HS-5 (cell line): ENCODE results near the gene H2AZ2.
"Not testable (repeated sequence)": the region's sequence is repeated elsewhere in the genome, so short reads cannot be mapped to it uniquely, and the experiment has no call there.

Source experiments
- DNase-seq: peaks from one replicate; pipeline ENCODE4 v3.0.0-alpha.2; 2012; ENCODE audit warnings: low read depth

The H2AZ2 gene

DNA sequence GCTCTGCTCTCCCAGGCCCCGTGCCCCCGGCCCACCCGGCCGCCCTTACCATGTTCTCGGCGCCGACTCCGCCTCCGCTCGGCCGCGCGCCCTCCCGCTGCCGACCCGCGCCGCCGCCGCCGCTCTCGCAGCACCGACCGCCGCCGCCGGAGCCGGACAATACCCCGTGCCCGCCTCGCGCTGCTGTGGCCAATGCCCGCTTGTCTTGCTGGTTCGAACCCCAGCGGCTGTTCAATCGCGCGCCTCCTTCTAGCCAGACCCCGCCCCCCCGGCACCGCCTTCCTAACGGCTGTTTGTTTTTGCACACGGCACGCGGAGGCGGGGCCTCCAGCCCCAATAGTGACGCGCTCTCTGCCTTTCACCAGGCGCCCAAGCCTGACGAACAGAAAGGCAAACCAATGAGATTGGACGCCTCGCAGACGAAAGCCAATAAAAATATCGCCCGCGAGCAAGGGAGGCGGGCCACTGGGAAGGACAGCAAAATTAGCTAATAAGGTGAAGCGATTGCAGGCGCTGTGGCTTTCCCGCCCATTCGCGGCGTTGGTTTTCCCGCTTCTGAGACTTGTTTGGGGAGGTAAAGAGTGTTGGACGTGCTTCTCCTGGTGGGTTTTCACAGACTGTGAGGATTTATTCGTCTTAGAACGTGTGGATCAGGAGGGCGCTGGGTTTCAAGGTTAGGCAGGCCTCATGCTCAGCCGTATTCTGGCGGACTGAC, at the start of gene H2AZ2:
TSS of gene H2AZ2 (minus strand) at position 168 of the 715 bp plus-strand sequence. CDS start at position 52, 116 bp downstream.
- DNase-seq: peak; percentile 100

DNA sequence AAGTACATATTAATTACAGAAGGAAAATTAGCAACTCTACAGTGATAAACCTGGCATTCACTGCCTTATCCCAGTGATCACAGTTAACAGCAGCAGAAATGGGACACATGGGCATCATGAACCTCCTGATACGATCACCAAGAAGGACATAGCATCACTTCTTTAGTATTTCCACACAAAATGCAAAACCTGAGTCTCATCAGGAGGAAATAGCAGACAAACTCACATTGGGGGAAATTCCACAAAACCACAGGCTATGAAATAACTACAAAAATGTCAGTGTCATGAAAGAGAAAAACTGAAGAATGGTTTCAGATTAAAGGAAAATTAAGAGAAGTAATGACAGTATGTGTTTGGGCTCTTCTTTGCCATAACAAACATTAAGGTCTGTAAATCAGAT, 49.4 kb upstream of the H2AZ2 start:
- DNase-seq: no peak

DNA sequence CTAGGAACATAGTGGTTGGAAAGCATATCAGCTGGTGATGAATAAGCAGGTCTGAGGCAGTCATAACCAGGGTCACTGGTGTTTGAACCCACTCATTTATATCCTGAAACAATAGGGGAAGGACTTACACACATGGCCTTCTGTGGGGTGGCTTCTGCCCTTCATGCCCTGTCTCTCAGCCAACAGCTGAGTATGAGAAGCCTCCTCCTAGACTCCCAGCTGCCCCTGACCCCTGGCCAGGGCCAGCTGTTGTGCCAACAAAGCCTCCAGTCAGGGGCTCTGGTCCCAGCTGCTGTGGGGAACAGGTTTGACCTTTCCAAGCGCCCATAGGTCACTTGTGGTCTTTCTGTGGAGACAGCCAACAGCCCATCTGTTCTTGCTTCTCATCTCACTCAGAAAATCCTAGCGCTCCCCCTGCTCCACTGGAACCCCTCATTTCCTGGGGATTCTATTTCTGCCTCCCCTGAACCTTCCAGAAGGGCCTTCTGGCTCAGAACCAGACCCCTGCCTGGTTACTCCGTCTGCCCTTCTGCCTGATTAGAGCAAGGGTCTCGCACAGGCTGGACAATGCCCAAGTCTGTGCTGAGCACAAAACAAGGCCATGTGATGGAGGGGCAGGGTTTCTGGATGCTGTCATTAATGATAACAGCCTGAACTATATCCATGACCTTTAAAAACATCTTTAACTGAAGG, 47.1 kb upstream of the H2AZ2 start:
- no peak for DNase-seq

DNA sequence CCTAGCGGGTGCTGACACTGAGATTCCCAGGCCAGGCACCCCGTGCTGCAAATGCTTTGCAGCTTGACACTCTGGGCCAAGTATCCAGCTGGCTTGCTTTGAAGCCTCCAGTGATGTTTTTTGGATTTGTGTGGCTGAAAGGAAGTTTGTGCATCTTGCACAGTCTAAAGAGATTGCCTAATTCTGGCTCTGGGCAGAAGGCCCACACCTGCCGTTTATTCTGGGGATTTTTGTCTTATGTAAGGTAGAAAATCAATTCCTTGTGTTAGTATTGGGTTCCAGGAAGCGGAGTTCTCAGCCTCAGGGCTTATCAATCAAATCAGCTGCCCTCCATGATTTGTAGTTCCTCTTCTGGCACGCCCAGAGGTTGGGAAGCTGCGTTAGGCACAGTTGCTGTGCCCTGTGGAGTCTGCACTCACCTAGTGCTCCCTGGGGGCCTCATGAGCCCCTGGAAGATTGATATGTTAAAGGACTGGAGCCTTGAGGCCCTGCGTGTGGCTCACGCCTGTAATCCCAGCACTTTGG, 45.9 kb upstream of the H2AZ2 start:
- DNase-seq: no peak

DNA sequence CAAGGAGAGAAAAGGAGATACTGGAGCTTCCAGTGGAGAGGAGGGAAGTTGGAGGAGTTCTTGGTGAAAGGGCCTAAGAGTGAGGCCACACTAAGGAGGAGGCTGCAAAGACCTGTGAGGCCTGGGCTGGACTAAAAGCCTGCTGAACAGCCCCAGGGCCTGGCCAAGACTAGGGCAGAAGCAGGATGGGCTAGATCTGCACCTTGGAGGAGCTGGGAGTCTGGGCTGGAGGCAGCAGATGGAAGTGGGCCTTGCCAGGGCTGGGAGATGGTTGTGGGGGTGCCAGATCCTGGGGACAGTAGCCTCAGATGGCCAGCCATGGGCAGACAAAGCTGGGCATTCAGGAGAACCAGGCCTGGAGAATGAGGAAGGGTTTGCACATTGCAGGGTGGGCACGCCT, 43.9 kb upstream of the H2AZ2 start:
- DNase-seq: no peak

DNA sequence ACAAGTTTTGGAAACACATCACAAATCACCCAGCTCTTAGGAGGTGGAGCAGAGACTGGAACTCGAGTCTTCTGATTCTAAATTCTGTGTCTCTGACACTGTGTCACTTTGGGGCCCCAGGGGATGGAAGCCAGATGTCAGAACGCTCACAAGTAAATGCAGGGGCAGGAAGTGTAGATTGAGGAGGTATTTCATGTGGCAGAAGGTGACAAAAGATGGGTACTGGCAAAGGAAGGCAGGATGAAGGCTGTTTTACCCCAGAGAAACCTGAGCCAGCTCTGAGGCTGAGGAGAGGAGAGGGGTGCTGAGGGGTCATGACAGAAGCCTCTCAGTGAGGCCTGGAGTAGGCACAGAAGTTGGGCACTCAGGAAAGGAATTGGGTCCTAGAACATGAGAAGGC, 43.5 kb upstream of the H2AZ2 start:
- no peak for DNase-seq

DNA sequence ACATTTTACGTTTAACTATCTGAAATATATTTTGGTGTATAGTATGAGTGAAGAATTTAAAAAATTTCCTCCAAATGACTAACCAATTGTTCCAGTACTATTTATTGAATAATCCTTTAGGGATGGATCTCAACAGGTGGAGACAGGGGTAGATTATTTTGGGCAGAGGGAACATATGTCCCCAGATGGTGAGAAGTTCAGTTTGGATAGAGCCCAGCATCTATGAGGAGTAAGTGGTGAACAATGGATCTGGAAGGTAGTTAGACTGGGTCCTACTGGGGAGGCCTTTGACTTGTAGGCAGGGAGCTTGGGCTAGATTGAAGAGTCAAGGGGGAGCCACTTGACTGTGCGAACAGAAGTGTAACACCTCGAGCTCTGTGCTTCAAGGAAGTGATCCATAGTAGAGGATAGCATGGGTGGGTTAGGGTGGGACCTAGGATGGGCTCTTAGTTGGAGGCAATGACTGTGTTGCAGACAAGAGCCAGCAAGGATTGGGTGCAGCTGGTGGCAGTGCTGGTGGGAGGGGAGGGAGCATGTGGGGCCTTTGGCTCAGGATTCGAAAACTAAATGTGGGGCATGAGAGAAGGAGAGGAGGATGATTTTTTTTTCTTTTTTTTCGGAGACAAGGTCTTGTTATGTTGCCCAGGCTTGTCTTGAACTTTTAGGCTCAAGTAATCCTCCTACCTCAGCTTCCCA, 41.3 kb upstream of the H2AZ2 start:
- DNase-seq: no peak

DNA sequence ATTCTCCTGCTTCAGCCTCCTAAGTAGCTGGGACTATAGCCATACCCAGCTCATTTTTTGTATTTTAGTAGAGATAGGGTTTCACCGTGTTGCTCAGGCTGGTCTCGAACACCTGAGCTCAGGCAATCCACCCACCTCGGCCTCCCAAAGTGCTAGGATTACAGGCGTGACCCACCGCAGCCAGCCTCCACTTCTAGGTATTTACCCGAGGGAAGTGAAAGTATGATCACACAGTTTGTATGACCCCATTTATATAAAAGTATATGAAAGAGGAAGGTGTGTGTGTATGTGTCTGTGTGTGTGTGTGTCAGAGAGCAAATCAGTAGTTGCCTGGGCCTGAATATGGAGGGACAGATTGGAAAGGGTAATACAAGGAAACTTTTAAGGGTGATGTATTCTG, 39.4 kb upstream of the H2AZ2 start:
- no peak for DNase-seq

DNA sequence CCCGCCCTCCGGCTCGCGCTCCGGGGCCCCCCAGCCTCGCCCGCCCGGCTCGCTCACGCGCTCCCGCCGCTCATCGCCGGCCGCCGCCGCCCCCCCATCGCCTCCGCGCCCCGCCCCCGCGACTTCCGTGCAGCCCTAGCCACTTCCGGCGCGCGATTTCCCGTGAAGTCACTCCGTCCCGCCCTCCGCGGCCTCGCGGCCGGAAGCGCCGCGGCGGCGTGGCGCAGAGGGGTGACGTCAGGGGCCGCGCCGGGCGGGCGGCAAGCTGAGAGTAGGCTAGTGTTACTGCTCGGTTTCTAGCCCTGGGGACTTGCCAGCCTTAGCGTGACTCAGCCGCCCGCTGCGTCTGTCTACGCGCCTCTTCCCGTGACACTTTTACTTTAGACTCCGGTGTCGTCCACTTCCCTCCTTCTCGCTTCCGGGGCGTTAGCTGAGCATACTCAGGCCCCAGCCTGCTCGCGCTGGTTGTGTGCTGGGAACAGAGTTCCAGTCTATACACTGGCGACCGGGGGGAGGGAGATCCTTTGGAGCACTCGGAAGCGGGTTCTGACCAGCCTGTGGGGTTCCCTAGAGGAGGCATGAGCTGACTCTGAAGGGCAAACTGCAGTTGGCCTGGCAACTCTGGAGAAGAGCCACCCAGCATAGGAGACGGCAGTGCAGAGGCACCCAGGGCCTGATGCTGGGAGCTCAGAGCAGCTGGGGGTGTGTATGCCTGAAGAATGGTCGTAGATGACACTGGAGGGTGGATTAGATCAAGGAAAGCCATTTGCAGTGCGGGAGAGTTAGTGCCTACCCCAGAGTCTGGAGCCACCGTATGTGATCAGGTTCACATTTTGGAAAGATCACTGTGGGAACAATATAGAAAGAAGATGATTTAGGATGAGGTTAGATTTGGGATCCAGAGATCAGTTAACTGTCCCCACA, 37.8 kb upstream of the H2AZ2 start, which contains the start of gene PURB:
TSS of gene PURB (minus strand) at position 137 of the 924 bp plus-strand sequence. CDS start 182 bp downstream, outside the sequence.
- peak; percentile 100 for DNase-seq

DNA sequence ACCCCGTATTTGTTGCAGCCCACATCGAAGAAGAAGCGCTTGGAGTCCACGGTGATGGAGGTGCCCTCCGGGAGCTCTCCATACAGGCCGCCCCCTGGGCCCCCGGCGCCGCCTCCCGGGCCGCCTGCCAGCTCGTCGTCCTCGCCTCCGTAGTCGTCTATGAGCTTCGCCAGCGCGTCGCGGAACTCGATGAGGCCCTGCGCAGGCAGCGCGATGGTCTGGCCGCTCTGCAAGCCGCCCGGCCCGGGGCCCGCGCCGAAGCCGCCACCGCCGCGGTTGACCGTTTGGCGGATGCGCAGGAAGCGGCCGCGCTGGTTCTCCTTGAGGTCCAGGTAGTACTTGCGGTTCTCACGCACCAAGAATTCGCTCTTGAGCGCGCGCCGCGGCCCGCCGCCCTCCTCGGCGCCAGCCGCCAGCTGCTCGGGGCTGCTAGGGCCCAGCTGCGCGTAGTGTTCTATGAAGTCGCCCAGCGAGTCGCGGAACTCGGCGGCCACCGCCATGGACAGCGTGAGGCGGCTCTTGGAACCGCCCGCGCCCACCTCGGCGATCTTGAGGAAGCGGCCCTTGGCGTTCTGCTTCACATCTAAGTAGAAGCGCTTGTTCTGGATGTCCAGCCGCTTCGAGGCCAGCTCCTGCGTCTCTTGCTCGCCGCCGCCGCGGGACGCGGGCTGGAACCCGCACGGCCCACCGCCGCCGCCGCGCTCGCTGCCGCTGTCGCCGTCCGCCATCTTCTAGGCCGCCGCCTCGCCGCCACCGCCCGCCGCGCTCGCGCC, 36.9 kb upstream of the H2AZ2 start:
- no peak for DNase-seq

DNA sequence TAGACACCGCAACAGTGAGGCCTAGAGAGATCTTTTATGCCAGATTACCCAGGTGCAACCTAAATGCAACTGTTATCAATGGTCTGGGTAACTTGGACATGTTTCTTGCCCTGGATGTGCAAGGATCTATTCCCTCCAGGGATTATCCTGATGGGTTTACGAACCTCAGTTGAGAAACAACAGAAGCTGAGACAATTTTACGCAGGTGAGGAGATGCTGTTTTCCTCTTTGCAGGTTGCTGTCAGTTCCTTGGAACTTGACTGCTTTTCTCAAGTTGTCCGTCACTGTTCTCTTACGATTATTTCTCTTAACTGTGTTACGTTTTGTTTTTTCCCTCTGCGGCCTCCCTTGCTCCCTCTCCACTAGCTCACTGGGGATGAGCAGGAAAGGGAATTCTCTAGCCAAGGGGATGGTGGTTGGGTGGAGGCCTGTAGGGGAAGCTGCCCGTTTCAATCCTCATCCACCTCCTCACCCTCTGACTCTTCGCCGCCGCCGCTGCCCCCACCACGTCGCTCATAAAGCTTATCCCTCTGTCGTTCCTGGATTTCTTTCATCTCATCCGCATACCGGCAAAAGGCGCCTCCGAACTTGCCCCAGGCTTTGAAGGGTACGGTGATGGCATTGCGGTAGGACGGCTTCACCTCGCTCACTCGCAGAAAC, 36.2 kb upstream of the H2AZ2 start:
- DNase-seq: no peak

DNA sequence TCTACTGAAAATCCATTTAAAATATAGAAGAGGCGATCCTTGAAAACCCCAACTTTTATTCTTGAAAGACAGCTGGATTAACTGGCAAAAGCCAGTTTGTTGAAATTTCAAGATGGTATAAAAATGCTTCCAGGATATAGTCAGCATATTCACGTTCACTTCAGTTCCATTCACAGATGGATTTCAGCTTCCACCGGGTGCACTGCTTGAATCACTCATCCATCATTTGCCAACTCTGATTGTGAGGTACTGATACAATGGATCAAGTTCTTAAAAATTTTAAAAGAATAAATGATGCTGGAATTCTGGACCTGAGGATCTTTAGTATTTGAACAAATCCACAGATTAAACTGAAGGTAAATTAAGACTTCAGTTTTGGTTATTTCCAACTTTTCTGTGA, 35.0 kb upstream of the H2AZ2 start:
- DNase-seq: no peak

DNA sequence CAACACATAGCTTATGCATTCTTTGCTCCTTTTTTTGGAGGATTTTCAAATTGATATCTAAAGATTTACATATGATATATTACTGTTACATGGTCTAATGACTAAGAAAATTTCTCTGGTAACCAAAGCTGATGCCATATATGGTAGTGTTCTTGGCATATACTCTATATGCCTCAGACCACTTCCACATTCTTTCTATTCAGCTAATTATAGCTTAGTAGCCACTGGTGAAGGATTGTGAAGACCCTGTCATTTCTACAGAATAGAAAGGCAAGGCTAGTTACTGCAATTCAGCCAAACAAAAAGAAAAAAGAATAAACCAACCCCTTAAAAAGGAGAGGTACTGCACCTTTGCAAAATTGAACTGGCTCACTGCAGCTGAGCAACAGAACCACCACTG, 33.7 kb upstream of the H2AZ2 start:
- DNase-seq: peak; percentile 88

DNA sequence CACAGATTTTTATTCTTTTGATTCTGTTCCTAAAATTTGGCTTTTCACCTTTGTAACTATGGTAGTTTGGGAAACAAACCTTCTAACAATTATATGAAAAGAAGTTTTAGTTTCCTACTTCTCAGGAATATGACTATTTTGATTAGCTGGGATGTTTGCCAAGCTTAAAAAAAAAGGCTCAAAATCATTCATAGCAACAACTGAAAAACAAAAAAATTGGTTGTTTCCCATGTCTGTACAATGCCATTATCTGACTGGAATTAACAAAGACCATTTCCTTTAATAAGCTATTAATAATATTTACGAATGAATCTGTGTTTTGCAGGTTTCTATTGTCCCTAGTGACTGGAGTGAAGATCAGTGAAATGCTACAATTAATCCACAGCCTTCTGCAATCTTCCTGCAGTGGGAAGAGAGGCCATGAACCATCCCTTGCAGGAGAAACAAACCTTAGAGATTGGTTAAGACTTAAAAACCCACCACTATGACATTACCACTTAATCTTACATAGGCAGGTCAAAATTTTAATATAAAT, 33.2 kb upstream of the H2AZ2 start:
- no peak for DNase-seq

DNA sequence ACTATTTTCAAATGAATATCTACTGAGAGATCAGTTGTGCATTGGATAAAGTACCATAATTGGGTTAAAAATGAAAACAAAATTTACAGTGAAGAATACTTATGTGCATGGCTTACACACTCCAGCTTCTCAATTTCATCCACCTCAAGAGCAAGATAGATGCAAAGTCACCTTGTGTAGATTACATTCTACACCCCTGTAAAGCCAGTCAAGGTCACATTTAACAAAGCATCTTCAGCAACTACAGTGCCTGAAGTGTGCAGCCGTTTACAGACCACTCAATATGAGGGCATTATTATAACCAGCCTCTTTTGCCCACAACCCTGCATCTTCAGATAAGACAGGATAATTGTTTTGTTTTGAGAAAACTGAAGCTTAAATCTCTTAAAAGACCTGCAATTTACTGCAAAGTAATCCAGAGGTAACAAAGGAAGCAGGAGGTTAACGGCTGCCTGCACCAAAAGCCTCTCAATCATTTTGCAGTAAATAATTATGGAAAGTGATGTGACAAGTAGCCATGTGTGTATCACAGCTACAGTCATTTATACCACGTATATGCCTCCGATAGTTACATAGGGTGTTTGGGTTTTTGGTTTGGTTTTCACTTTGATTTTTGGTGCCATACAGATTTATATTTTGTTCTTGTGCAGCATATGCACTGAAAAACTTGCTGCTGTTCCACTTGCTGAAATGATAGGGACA, 32.6 kb upstream of the H2AZ2 start:
- DNase-seq: no peak

DNA sequence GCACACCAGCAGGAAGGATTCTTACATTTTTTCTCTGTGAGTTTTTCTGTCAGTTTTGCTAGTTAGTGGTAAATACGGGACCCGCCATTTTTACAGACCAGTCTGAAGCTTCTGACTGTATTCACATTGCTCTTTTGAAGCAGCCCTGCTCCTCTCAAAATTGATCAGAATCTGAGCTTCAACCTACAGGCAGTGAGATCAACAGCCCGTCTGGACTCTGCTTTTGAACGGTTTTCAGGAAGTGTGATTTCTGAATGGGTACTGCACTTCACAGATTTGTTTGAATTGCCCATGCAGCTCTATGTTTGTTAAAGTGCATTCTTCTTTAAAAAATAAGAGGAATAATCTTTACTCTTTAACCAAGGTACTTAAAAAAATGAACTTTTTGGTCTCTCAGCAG, 28.5 kb upstream of the H2AZ2 start:
- DNase-seq: no peak

DNA sequence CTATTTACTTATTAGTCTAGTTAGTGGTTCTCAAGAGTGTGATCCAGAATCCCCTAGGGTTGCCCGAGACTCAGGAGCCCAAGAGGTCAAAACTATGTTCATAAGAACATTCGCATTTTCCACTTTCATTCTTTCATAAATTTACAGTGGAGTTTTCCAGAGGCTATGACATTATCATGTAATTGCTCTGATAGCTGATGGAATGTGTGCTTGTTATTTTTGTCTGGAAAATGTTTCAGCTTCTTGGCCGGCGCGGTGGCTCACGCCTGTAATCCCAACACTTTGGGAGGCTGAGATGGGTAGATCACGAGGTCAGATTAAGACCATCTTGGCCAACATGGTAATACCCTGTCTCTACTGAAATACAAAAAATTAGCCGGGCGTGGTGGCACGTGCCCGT, 27.4 kb upstream of the H2AZ2 start:
- DNase-seq: no peak

DNA sequence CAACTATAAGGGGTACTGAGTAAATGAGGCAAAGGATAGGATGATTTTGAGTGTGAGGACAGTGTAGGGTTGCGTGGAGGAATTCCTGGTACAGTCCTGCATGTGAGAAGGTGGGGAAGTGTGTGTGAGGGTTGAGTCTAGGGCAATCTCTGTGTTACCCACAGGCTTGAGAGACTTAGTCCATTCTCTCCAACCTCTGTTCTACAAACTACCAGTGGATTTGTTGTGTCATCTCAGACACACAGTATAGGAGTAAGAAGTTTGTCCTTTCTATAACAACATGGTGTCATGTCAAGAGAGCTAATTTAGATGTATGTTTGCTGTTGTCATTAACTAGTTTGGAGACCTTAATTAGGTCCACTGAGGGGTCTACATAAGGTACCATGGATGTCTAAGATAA, 24.9 kb upstream of the H2AZ2 start:
- DNase-seq: no peak

DNA sequence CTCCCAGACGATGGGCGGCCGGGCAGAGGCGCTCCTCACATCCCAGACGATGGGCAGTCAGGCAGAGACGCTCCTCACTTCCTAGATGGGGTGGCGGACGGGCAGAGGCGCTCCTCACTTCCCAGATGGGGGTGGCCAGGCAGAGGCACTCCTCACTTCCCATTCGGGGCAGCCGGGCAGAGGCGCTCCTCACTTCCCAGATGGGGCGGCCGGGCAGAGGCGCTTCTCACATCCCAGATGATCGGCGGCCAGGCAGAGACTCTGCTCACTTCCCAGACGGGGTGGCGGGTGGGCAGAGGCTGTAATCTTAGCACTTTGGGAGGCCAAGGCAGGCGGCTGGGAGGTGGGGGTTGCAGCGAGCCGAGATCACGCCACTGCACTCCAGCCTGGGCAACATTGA, 24.0 kb upstream of the H2AZ2 start:
- DNase-seq: not testable (repeated sequence)
